ENCODE measurements around the gene NRXN2.

Gene NRXN2

GRCh38 chr11:64637334-64638017 is 85.5 kb downstream of the NRXN2 start:
- Histone ChIP-seq H3K4me2 (ENCODE audit: low read depth, low read length, poor library complexity, severe bottlenecking) (peak overlapping the region; percentile 96), H4K20me1 (ENCODE audit: insufficient read depth, low read length, poor library complexity, severe bottlenecking) (peaks cover 71% of the 10 kb centered on the region), H3K36me3 (ENCODE audit: insufficient read depth, low read length) (peaks cover 29% of the 10 kb centered on the region; the same call in 1 of the 2 replicates), H3K9me2 (replicated peaks; ENCODE audit: low read depth, low read length) (no peaks in the 10 kb centered on the region), H3K79me2 (ENCODE audit: insufficient read depth, low read length) (peaks cover 100% of the 10 kb centered on the region), H3K4me3 (ENCODE audit: low read length, poor library complexity, severe bottlenecking) (peak overlapping the region; percentile 77), H3K4me1 (ENCODE audit: insufficient read depth, low read length, poor library complexity, severe bottlenecking) (peaks cover 84% of the 10 kb centered on the region), H3F3A (ENCODE audit: low read depth) (no peaks in the 10 kb centered on the region; the same call in 1 of the 2 replicates), H3K27me3 (ENCODE audit: insufficient read depth, low read length, poor library complexity, severe bottlenecking) (no peaks in the 10 kb centered on the region), H2AFZ (ENCODE audit: low read length) (no peak overlapping the region), H3K9ac (ENCODE audit: low read depth, low read length, poor library complexity, severe bottlenecking) (peak overlapping the region; percentile 79), H3K9me3 (ENCODE audit: insufficient read depth, low read depth, low read length) (no peaks in the 10 kb centered on the region)
- TF ChIP-seq EZH2phosphoT487 (IDR thresholded peaks at IDR 0.05; ENCODE audit: borderline replicate concordance) (no peak), CTCF (conservative IDR thresholded peaks at IDR 0.05; ENCODE audit: low read length) (no peak)

GRCh38 chr11:64633555-64634159 is 89.3 kb downstream of the NRXN2 start:
- Histone ChIP-seq H3K9me2 (replicated peaks; ENCODE audit: low read depth, low read length) (no peaks in the 10 kb centered on the region), H3K9me3 (ENCODE audit: insufficient read depth, low read depth, low read length) (no peaks in the 10 kb centered on the region), H2AFZ (ENCODE audit: low read length) (no peak overlapping the region), H3K4me2 (ENCODE audit: low read depth, low read length, poor library complexity, severe bottlenecking) (peak overlapping the region; percentile 41), H4K20me1 (ENCODE audit: insufficient read depth, low read length, poor library complexity, severe bottlenecking) (peaks cover 39% of the 10 kb centered on the region), H3K27me3 (ENCODE audit: insufficient read depth, low read length, poor library complexity, severe bottlenecking) (no peaks in the 10 kb centered on the region), H3K9ac (ENCODE audit: low read depth, low read length, poor library complexity, severe bottlenecking) (peak overlapping the region; percentile 16), H3K4me1 (ENCODE audit: insufficient read depth, low read length, poor library complexity, severe bottlenecking) (peaks cover 49% of the 10 kb centered on the region), H3K36me3 (ENCODE audit: insufficient read depth, low read length) (peaks cover 63% of the 10 kb centered on the region; the same call in 1 of the 2 replicates), H3K4me3 (ENCODE audit: low read length, poor library complexity, severe bottlenecking) (peak overlapping the region; percentile 6), H3F3A (ENCODE audit: low read depth) (no peaks in the 10 kb centered on the region; the same call in 1 of the 2 replicates), H3K79me2 (ENCODE audit: insufficient read depth, low read length) (peaks cover 70% of the 10 kb centered on the region)
- TF ChIP-seq EZH2phosphoT487 (IDR thresholded peaks at IDR 0.05; ENCODE audit: borderline replicate concordance): no peak
- no peak for TF ChIP-seq CTCF (conservative IDR thresholded peaks at IDR 0.05; ENCODE audit: low read length)

GRCh38 chr11:64632654-64633053 is 90.3 kb downstream of the NRXN2 start:
- Histone ChIP-seq H3K9me3 (ENCODE audit: insufficient read depth, low read depth, low read length) (no peaks in the 10 kb centered on the region), H4K20me1 (ENCODE audit: insufficient read depth, low read length, poor library complexity, severe bottlenecking) (peaks cover 29% of the 10 kb centered on the region), H3K36me3 (ENCODE audit: insufficient read depth, low read length) (peaks cover 73% of the 10 kb centered on the region; the same call in 1 of the 2 replicates), H3K79me2 (ENCODE audit: insufficient read depth, low read length) (peaks cover 60% of the 10 kb centered on the region), H3K27me3 (ENCODE audit: insufficient read depth, low read length, poor library complexity, severe bottlenecking) (no peaks in the 10 kb centered on the region), H3K9ac (ENCODE audit: low read depth, low read length, poor library complexity, severe bottlenecking) (no peak overlapping the region), H3K9me2 (replicated peaks; ENCODE audit: low read depth, low read length) (no peaks in the 10 kb centered on the region), H3K4me2 (ENCODE audit: low read depth, low read length, poor library complexity, severe bottlenecking) (no peak overlapping the region), H3F3A (ENCODE audit: low read depth) (no peaks in the 10 kb centered on the region), H3K4me1 (ENCODE audit: insufficient read depth, low read length, poor library complexity, severe bottlenecking) (peaks cover 39% of the 10 kb centered on the region), H3K4me3 (ENCODE audit: low read length, poor library complexity, severe bottlenecking) (no peak overlapping the region), H2AFZ (ENCODE audit: low read length) (no peak overlapping the region)
- TF ChIP-seq CTCF (conservative IDR thresholded peaks at IDR 0.05; ENCODE audit: low read length) (no peak), EZH2phosphoT487 (IDR thresholded peaks at IDR 0.05; ENCODE audit: borderline replicate concordance) (no peak)

All from Loucy (cell line).